ENCODE measurements around the gene F2.
"Not testable (repeated sequence)": the region's sequence is repeated elsewhere in the genome, so short reads cannot be mapped to it uniquely, and the experiment has no call there.

The F2 gene

GRCh38 chr11:46719048-46719542, at the start of gene F2:
Gene F2, plus strand, starts transcription at chr11:46719213. Its CDS starts 23 bp downstream, at chr11:46719236.
- H3K4me3 ChIP-seq: no peak within 1 kb of the TSS
- no peak within 1 kb of the TSS for H3K27ac ChIP-seq
- H3K4me1 ChIP-seq: peaks cover 12% of the 10 kb centered on the region
- H3K36me3 ChIP-seq: no peaks in the 10 kb centered on the region
- TF ChIP-seq Cebpa-rat (IDR thresholded peaks at IDR 0.05): no peak
- H4K20me1 ChIP-seq: no peaks in the 10 kb centered on the region
- H3K9me3 ChIP-seq: no peaks in the 10 kb centered on the region
- no peaks in the 10 kb centered on the region for H3K27me3 ChIP-seq
- no peak within 1 kb of the TSS for H3K4me2 ChIP-seq
- no peak within 1 kb of the TSS for H3K9ac ChIP-seq

GRCh38 chr11:46669711-46670139, 49.3 kb upstream of the F2 start:
- Histone ChIP-seq H4K20me1 (no peaks in the 10 kb centered on the region), H3K27ac (peak overlapping the region; percentile 94), H3K36me3 (peaks cover 67% of the 10 kb centered on the region), H3K4me3 (no peak overlapping the region), H3K27me3 (no peaks in the 10 kb centered on the region), H3K9ac (no peak overlapping the region), H3K9me3 (no peaks in the 10 kb centered on the region), H3K4me1 (peaks cover 84% of the 10 kb centered on the region), H3K4me2 (peak overlapping the region; percentile 98)
- TF ChIP-seq Cebpa-rat (IDR thresholded peaks at IDR 0.05): no peak

GRCh38 chr11:46670521-46670920, 48.5 kb upstream of the F2 start:
- Histone ChIP-seq H3K9ac (peak overlapping the region; percentile 76), H3K27ac (peak overlapping the region; percentile 94), H3K4me2 (peak overlapping the region; percentile 98), H3K4me1 (peaks cover 92% of the 10 kb centered on the region), H3K36me3 (peaks cover 59% of the 10 kb centered on the region)
- H4K20me1 ChIP-seq, H3K9me3 ChIP-seq, H3K27me3 ChIP-seq, H3K4me3 ChIP-seq: not testable (repeated sequence)

GRCh38 chr11:46671958-46672315, 47.1 kb upstream of the F2 start:
- peaks cover 45% of the 10 kb centered on the region for H3K36me3 ChIP-seq
- peaks cover 94% of the 10 kb centered on the region for H3K4me1 ChIP-seq
- H3K27ac ChIP-seq: peak overlapping the region; percentile 94
- H3K4me3 ChIP-seq: peak overlapping the region; percentile 35
- H3K27me3 ChIP-seq: no peaks in the 10 kb centered on the region
- no peaks in the 10 kb centered on the region for H4K20me1 ChIP-seq
- peak overlapping the region; percentile 98 for H3K4me2 ChIP-seq
- peak overlapping the region; percentile 72 for H3K9ac ChIP-seq
- H3K9me3 ChIP-seq: no peaks in the 10 kb centered on the region
- no peak for TF ChIP-seq Cebpa-rat (IDR thresholded peaks at IDR 0.05)

GRCh38 chr11:46672381-46672839, 46.6 kb upstream of the F2 start:
- no peak for TF ChIP-seq Cebpa-rat (IDR thresholded peaks at IDR 0.05)
- Histone ChIP-seq H4K20me1 (no peaks in the 10 kb centered on the region), H3K36me3 (peaks cover 40% of the 10 kb centered on the region), H3K4me3 (peak overlapping the region; percentile 35), H3K9ac (peak overlapping the region; percentile 72), H3K27ac (peak overlapping the region; percentile 94), H3K9me3 (no peaks in the 10 kb centered on the region), H3K4me1 (peaks cover 94% of the 10 kb centered on the region), H3K4me2 (peak overlapping the region; percentile 98), H3K27me3 (no peaks in the 10 kb centered on the region)

- H3K9ac ChIP-seq: peak overlapping the region; percentile 72
- peak overlapping the region; percentile 98 for H3K4me2 ChIP-seq
- no peaks in the 10 kb centered on the region for H3K27me3 ChIP-seq
- peak overlapping the region; percentile 11; the same call in 1 of the 2 replicates for H3K4me3 ChIP-seq
- no peaks in the 10 kb centered on the region for H3K9me3 ChIP-seq
- H4K20me1 ChIP-seq: no peaks in the 10 kb centered on the region
- peak overlapping the region; percentile 94 for H3K27ac ChIP-seq
- peaks cover 92% of the 10 kb centered on the region for H3K4me1 ChIP-seq
- peaks cover 37% of the 10 kb centered on the region for H3K36me3 ChIP-seq
- no peak for TF ChIP-seq Cebpa-rat (IDR thresholded peaks at IDR 0.05)
Observed at GRCh38 chr11:46673713-46674462, 45.1 kb upstream of the F2 start.

- H3K36me3 ChIP-seq: peaks cover 37% of the 10 kb centered on the region
- H3K27me3 ChIP-seq: no peaks in the 10 kb centered on the region
- H3K27ac ChIP-seq: peak overlapping the region; percentile 94
- peak overlapping the region; percentile 72 for H3K9ac ChIP-seq
- TF ChIP-seq Cebpa-rat (IDR thresholded peaks at IDR 0.05): no peak
- H3K4me1 ChIP-seq: peaks cover 85% of the 10 kb centered on the region
- no peaks in the 10 kb centered on the region for H3K9me3 ChIP-seq
- peak overlapping the region; percentile 98 for H3K4me2 ChIP-seq
- H3K4me3 ChIP-seq: peak overlapping the region; percentile 22; the same call in 1 of the 2 replicates
- no peaks in the 10 kb centered on the region for H4K20me1 ChIP-seq
Observed at GRCh38 chr11:46674463-46675287, 44.3 kb upstream of the F2 start.

GRCh38 chr11:46675288-46675851, 43.6 kb upstream of the F2 start:
- Histone ChIP-seq H3K4me2 (peak overlapping the region; percentile 98), H3K9ac (peak overlapping the region; percentile 72), H3K9me3 (no peaks in the 10 kb centered on the region), H3K36me3 (peaks cover 40% of the 10 kb centered on the region), H3K27ac (peak overlapping the region; percentile 94), H3K27me3 (no peaks in the 10 kb centered on the region), H4K20me1 (no peaks in the 10 kb centered on the region), H3K4me3 (peak overlapping the region; percentile 22; the same call in 1 of the 2 replicates), H3K4me1 (peaks cover 78% of the 10 kb centered on the region)
- no peak; the same call in 1 of the 2 replicates for TF ChIP-seq Cebpa-rat (IDR thresholded peaks at IDR 0.05)

- Histone ChIP-seq H3K4me2 (peak overlapping the region; percentile 98), H3K9me3 (no peaks in the 10 kb centered on the region), H3K27me3 (no peaks in the 10 kb centered on the region), H3K36me3 (peaks cover 45% of the 10 kb centered on the region), H3K4me3 (no peak overlapping the region), H3K9ac (peak overlapping the region; percentile 72), H4K20me1 (no peaks in the 10 kb centered on the region), H3K27ac (peak overlapping the region; percentile 94), H3K4me1 (peaks cover 73% of the 10 kb centered on the region)
- TF ChIP-seq Cebpa-rat (IDR thresholded peaks at IDR 0.05): no peak
Observed at GRCh38 chr11:46675949-46676348, 43.1 kb upstream of the F2 start.
